ENCODE data around the gene TBL1X. TPM values are rescaled to one million over a fixed set of nuclear protein-coding genes. Genes with fewer than 3 reads are reported as not detected.
"Not testable (repeated sequence)": the region's sequence is repeated elsewhere in the genome, so short reads cannot be mapped to it uniquely, and the experiment has no call there.

Gene TBL1X
- total and polyA plus RNA-seq, 12 donors, result 1.8 to 14.1 (median 9.8) TPM

DNA sequence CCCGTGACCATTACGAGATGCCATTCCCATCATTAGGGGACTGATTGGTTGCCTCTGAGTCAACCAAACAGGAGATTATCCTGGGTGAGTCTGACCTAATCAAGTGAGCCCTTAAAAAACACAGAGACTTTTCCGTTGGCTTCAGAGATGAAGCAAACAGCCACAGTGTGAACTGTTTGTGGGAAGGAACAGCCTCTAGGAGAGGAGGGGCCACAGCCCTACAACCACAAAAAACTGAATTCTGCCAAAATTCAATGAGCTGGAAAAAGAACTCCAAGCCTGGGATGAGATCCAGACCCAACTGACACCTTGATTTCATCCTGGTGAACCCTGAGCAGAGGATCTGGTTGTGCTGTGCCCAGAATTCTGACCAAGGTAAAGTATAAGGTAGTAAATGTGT, 31.3 kb upstream of the TBL1X start:
- no peaks in the 10 kb centered on the region for H3K4me1 ChIP-seq
- intact Hi-C loops (cut with DNase I), result no loop called here
- no peaks in the 10 kb centered on the region for H3K36me3 ChIP-seq
- TF ChIP-seq, protein P1, sequence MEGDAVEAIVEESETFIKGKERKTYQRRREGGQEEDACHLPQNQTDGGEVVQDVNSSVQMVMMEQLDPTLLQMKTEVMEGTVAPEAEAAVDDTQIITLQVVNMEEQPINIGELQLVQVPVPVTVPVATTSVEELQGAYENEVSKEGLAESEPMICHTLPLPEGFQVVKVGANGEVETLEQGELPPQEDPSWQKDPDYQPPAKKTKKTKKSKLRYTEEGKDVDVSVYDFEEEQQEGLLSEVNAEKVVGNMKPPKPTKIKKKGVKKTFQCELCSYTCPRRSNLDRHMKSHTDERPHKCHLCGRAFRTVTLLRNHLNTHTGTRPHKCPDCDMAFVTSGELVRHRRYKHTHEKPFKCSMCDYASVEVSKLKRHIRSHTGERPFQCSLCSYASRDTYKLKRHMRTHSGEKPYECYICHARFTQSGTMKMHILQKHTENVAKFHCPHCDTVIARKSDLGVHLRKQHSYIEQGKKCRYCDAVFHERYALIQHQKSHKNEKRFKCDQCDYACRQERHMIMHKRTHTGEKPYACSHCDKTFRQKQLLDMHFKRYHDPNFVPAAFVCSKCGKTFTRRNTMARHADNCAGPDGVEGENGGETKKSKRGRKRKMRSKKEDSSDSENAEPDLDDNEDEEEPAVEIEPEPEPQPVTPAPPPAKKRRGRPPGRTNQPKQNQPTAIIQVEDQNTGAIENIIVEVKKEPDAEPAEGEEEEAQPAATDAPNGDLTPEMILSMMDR (IDR thresholded peaks at IDR 0.05), result no peak
- H3K27me3 ChIP-seq, result peaks cover 0 to 14% (median 0%) of the 10 kb centered on the region in 7 donors
- DNase-seq, result no peak
- no peak overlapping the region for H3K4me3 ChIP-seq
- 94 to 100% methylated on average over 3 of the region's 3 CpGs for WGBS, 2 donors
- no peaks in the 10 kb centered on the region for H3K9me3 ChIP-seq
- ATAC-seq, result no peak
- no peak overlapping the region for H3K27ac ChIP-seq

DNA sequence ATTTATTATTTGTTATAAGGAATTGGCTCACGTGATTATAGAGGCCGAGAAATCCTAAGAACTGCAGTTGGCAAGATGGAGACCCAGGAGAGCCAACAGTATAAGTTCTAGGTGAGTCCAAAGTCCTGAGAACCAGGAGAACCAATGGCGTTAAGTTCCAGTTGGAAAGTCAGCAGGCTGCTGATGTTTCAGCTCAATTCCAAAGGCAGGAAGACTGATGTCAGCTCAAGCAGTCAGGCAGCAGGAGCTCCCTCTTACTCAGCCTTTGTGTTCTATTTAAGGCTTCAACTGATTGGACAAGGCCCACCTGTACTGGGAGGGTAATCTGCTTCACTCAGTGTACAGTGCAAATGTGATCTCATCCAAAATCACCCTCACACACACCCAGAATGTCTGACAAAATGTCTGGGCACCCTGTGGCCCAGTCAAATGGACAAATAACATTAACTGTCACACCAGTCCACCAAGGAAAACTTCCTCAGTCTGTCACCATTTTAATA, 30.8 kb upstream of the TBL1X start:
- Histone ChIP-seq H3K36me3 (no peaks in the 10 kb centered on the region), H3K9me3 (no peaks in the 10 kb centered on the region), H3K27me3 (peaks cover 0 to 14% (median 0%) of the 10 kb centered on the region in 7 donors), H3K4me1 (no peaks in the 10 kb centered on the region), H3K27ac (no peak overlapping the region), H3K4me3 (no peak overlapping the region)
- ATAC-seq (no peak), DNase-seq (no peak)
- TF ChIP-seq, protein P1 (IDR thresholded peaks at IDR 0.05), result no peak
- intact Hi-C loops (cut with DNase I), result no loop called here
- WGBS, 2 donors, result 92 to 100% methylated on average over 3 of the region's 3 CpGs

DNA sequence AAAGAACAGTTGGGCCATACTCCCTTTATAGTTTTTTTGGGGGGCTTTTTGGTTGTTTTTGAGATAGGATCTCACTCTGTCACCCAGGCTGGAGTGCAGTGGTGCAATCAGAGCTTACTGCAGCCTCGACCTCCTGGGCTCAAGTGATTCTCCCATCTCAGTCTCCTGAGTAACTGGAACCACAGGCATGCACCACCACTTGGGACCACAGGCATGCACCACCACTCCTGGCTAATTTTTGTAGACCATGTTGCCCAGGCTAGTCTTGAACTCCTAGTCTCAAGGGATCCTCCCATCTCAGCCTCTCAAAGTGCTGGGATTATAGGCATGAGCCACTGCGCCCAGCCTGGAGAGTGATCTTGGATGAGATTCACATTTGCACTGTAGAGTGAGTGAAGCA, 29.8 kb upstream of the TBL1X start:
- H3K4me3 ChIP-seq, result not testable (repeated sequence)

DNA sequence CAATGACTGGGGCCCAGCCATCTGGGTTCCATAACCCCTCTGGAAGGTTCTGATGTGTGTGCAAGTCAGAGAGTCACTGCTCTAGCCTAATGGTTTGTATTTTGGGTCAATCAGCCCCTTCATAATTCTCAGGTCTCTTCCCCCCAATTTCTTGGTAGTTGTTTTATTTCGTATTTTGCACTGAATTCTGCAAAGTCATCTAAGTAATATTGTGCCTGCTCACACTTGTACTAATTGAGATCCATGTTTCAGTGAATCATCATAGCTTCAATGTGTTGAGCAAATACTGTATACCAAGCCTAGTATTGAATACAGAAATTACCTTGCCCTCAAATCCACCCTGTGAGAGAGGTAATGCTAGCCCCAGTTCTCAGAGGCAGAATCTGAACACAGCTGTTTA, 28.0 kb upstream of the TBL1X start:
- WGBS, 2 donors, result 88 to 89% methylated on average over 1 of the region's 1 CpG
- Histone ChIP-seq H3K9me3 (no peaks in the 10 kb centered on the region), H3K27ac (no peak overlapping the region), H3K36me3 (no peaks in the 10 kb centered on the region), H3K4me3 (no peak overlapping the region), H3K4me1 (peaks cover 0 to 10% (median 0%) of the 10 kb centered on the region in 9 donors), H3K27me3 (peaks cover 0 to 14% (median 0%) of the 10 kb centered on the region in 7 donors)
- no peak for DNase-seq
- intact Hi-C loops (cut with DNase I), result no loop called here
- TF ChIP-seq, protein P1 (IDR thresholded peaks at IDR 0.05), result no peak
- no peak for ATAC-seq

More for the DNA sequence above, 29.8 kb upstream of the TBL1X start:
- H3K4me1 ChIP-seq; H3K27ac ChIP-seq; DNase-seq; ATAC-seq; intact Hi-C loops (cut with DNase I); H3K36me3 ChIP-seq; H3K9me3 ChIP-seq: not testable (repeated sequence)
- 94% methylated on average over 2 of the region's 2 CpGs for WGBS, 2 donors
- H3K27me3 ChIP-seq, result peaks cover 0 to 14% (median 0%) of the 10 kb centered on the region in 7 donors

DNA sequence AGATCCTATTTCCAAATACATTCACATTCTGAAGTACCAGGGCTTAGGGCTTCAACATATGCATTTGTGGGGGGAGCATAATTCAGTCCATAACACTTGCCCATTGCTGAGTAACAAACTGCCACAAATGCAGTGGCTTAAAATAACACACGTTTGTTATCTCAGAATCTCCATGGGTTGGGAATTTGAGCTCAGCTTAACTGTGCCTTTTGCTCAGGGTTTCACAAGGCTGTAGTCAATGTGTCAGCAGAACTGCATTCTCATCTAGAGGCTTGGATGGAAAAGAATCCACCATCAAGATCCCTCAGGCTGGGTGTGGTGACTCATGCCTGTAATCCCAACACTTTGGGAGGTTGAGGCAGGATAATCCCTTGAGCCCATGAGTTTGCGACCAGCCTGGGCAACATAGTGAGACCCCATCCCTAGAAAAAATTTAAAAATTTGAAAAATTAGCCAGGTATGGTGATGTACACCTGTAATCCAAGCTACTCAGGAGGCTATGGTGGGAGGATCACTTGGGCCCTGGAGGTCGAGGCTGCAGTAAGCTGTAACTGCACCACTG, 25.8 kb upstream of the TBL1X start:
- intact Hi-C loops (cut with DNase I), result no loop called here
- peaks cover 0 to 18% (median 0%) of the 10 kb centered on the region in 7 donors for H3K27me3 ChIP-seq
- H3K9me3 ChIP-seq, result no peaks in the 10 kb centered on the region
- H3K4me3 ChIP-seq, result no peak overlapping the region
- DNase-seq (no peak), ATAC-seq (no peak)
- TF ChIP-seq, protein P1 (IDR thresholded peaks at IDR 0.05), result no peak
- peaks cover 0 to 10% (median 0%) of the 10 kb centered on the region in 9 donors for H3K4me1 ChIP-seq
- no peaks in the 10 kb centered on the region for H3K36me3 ChIP-seq
- 81 to 90% methylated on average over 3 of the region's 3 CpGs for WGBS, 2 donors
- H3K27ac ChIP-seq, result no peak overlapping the region
